Astrocyte (in vitro differentiated cells and primary cell): ENCODE measurements around the gene PGGHG. TPM values are rescaled to one million over a fixed set of nuclear protein-coding genes. Genes with fewer than 3 reads are reported as not detected.
A peak's percentile ranks its signal among the peaks of the same experiment; 100 is the strongest.

Source experiments
- DNase-seq: peaks from one replicate; pipeline ENCODE4 v3.0.0-alpha.2; 2010; ENCODE audit warnings: low read depth
- FAIRE-seq: peaks from 2 replicates; lab custom pipeline; 2011; peaks lifted over from hg19 to GRCh38; lab: Jason Lieb, UNC
- H2AFZ ChIP-seq: 2 replicates; pipeline ENCODE4 v1.6.0; 2012; ENCODE audit warnings: low read depth, low read length, inconsistent platforms
- H3K27ac ChIP-seq: 2 replicates; pipeline ENCODE4 v1.5.1; 2011; ENCODE audit warnings: low read depth, low read length, inconsistent platforms
- H3K27me3 ChIP-seq: 2 replicates; pipeline ENCODE4 v1.6.0; 2011; ENCODE audit warnings: low read length, inconsistent platforms; ENCODE audit not compliant: insufficient read depth
- H3K36me3 ChIP-seq: 2 replicates; pipeline ENCODE4 v1.5.1; 2011; ENCODE audit warnings: low read length, inconsistent platforms; ENCODE audit not compliant: insufficient read depth
- H3K4me1 ChIP-seq: 2 replicates; pipeline ENCODE4 v1.5.1; 2011; ENCODE audit warnings: low read length, inconsistent platforms; ENCODE audit not compliant: insufficient read depth
- H3K4me2 ChIP-seq: 2 replicates; pipeline ENCODE4 v1.6.0; 2012; ENCODE audit warnings: low read length, inconsistent platforms
- H3K4me3 ChIP-seq: 2 replicates; pipeline ENCODE4 v1.5.1; 2011; ENCODE audit warnings: low read depth, mild to moderate bottlenecking, low read length, inconsistent platforms; ENCODE audit not compliant: insufficient read depth
- H3K79me2 ChIP-seq: 2 replicates; pipeline ENCODE4 v1.6.0; 2012; ENCODE audit warnings: mild to moderate bottlenecking, low read length, inconsistent platforms; ENCODE audit not compliant: insufficient read depth
- H3K9ac ChIP-seq: 2 replicates; pipeline ENCODE4 v1.6.0; 2012; ENCODE audit warnings: mild to moderate bottlenecking, low read length, inconsistent platforms
- H3K9me3 ChIP-seq: 2 replicates; pipeline ENCODE4 v1.5.1; 2012; ENCODE audit warnings: low read depth, mild to moderate bottlenecking, low read length, inconsistent platforms; ENCODE audit not compliant: insufficient read depth
- H4K20me1 ChIP-seq: 2 replicates; pipeline ENCODE4 v1.6.0; 2012; ENCODE audit warnings: low read length, inconsistent platforms; ENCODE audit not compliant: insufficient read depth
- H3K27ac Mint-ChIP-seq: one replicate; pipeline ENCODE4 v1.8.0; 2021; ENCODE audit warnings: mild to moderate bottlenecking, mixed read lengths; ENCODE audit not compliant: unreplicated experiment
- H3K27me3 Mint-ChIP-seq: one replicate; pipeline ENCODE4 v1.8.0; 2021; ENCODE audit warnings: low read depth, mixed read lengths; ENCODE audit not compliant: unreplicated experiment
- H3K36me3 Mint-ChIP-seq: one replicate; pipeline ENCODE4 v1.8.0; 2021; ENCODE audit warnings: low read depth, mixed read lengths; ENCODE audit not compliant: unreplicated experiment
- H3K4me1 Mint-ChIP-seq: one replicate; pipeline ENCODE4 v1.8.0; 2021; ENCODE audit warnings: low read depth, mixed read lengths; ENCODE audit not compliant: unreplicated experiment
- H3K4me3 Mint-ChIP-seq: one replicate; pipeline ENCODE4 v1.8.0; 2021; ENCODE audit warnings: mild to moderate bottlenecking, moderate library complexity, mixed read lengths; ENCODE audit not compliant: unreplicated experiment
- H3K9me3 Mint-ChIP-seq: one replicate; pipeline ENCODE4 v1.8.0; 2021; ENCODE audit warnings: mild to moderate bottlenecking, mixed read lengths; ENCODE audit not compliant: unreplicated experiment
- EZH2 ChIP-seq: IDR thresholded peaks from 2 replicates; pipeline ENCODE4 v1.6.1; 2012; ENCODE audit warnings: mild to moderate bottlenecking, low read length, inconsistent platforms; ENCODE audit not compliant: insufficient read depth
- total RNA-seq: library from RNA; stranded (reverse); gene quantifications from 2 replicates; pipeline ENCODE4 v1.2.1, GENCODE V29; 2021
- TF ChIP-seq, protein P1 (sequence below): IDR thresholded peaks from 2 replicates; pipeline ENCODE4 v1.5.1; 2011; ENCODE audit warnings: low read depth, mild to moderate bottlenecking, inconsistent platforms, low read length, moderate library complexity; ENCODE audit not compliant: insufficient read depth

Gene PGGHG
- total RNA-seq, 1 donor from 2014 or later = 25.1 TPM

DNA sequence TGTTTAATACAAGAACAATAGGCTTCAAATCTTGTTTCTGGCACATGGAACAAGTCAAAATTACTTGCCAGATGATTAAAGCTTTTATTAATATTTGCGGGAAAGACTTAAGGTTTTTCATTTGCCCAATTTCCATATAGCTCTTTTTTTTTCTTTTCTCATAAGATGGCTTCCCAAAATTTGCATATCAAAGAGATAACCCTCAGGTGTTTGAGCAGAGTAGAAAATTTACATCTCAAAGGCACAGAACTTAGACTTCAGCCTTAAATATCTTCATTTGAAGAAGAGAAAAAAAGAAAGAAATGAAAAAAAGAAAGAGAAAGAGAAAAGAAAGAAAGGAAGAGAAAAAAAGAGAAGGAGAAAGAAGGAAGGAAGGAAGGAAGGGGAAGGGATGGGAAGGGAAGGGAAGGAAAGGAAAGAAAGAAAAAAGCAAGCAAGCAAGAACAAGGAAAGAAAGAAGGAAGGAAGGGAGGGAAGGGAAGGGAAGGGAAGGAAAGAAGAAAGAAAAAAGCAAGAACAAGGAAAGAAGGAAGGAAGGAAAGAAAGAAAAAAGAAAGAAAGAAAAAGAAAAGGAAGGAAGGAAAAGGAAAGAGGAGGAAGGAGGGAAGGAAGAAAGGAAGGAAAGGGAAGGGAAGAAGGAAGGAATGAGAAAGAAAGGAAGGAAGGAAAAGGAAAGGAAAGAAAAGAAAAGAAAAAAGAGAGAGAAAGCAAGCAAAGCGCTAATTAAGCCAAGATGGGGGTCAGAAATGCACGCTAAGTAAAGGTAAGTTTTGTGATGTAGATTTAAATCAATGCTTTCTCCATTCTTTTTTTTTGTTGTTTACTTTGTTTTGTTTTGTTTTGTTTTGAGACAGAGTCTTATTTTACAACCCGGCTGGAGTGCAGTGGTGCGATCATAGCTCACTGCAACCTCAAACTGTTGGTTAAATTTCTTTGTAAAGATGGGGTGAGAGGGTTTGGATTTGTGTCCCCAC is 51.9 kb downstream of the PGGHG start:
- Histone ChIP-seq H3K27me3 (no peaks in the 10 kb centered on the region), H3K79me2 (no peaks in the 10 kb centered on the region), H2AFZ (no peak overlapping the region), H3K4me2 (no peak overlapping the region), H3K4me3 (no peak overlapping the region), H3K9ac (no peak overlapping the region), H4K20me1 (no peaks in the 10 kb centered on the region), H3K9me3 (no peaks in the 10 kb centered on the region), H3K4me1 (no peaks in the 10 kb centered on the region), H3K27ac (no peak overlapping the region), H3K36me3 (no peaks in the 10 kb centered on the region)
- Mint-ChIP-seq H3K9me3 (peaks cover 1% of the 10 kb centered on the region), H3K27me3 (no peaks in the 10 kb centered on the region), H3K36me3 (no peaks in the 10 kb centered on the region), H3K27ac (no peak overlapping the region), H3K4me3 (no peak overlapping the region), H3K4me1 (peaks cover 6% of the 10 kb centered on the region)
- FAIRE-seq = no peak
- TF ChIP-seq, protein P1, sequence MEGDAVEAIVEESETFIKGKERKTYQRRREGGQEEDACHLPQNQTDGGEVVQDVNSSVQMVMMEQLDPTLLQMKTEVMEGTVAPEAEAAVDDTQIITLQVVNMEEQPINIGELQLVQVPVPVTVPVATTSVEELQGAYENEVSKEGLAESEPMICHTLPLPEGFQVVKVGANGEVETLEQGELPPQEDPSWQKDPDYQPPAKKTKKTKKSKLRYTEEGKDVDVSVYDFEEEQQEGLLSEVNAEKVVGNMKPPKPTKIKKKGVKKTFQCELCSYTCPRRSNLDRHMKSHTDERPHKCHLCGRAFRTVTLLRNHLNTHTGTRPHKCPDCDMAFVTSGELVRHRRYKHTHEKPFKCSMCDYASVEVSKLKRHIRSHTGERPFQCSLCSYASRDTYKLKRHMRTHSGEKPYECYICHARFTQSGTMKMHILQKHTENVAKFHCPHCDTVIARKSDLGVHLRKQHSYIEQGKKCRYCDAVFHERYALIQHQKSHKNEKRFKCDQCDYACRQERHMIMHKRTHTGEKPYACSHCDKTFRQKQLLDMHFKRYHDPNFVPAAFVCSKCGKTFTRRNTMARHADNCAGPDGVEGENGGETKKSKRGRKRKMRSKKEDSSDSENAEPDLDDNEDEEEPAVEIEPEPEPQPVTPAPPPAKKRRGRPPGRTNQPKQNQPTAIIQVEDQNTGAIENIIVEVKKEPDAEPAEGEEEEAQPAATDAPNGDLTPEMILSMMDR = no peak
- TF ChIP-seq EZH2 = no peak
- DNase-seq = no peak

DNA sequence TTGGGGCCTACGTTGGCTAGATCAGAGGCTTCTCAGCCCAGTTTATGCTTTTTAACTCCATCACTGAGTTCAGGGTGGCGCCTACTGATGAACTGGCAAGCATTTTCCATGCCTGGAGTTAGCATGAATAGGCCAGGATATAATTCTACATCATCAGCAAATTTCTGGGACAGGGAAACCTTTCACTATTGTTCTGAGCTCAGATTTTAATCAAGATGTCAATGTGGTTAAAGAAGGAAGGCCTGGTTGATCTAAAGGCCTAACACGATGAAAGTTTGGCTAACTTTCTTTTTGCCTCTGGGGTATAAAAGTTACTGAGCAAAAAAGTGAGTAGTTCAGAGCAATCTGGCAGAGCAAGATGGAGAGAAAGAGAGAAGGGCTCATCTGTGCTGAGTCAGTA is 53.4 kb downstream of the PGGHG start:
- H3K4me1 Mint-ChIP-seq = no peaks in the 10 kb centered on the region
- FAIRE-seq (no peak), DNase-seq (no peak)
- H4K20me1 ChIP-seq = no peaks in the 10 kb centered on the region
- no peak overlapping the region for H3K9ac ChIP-seq
- no peak overlapping the region for H3K27ac ChIP-seq
- H3K27me3 Mint-ChIP-seq = peaks cover 2% of the 10 kb centered on the region
- no peaks in the 10 kb centered on the region for H3K79me2 ChIP-seq
- peak overlapping the region; percentile 3 for H3K27ac Mint-ChIP-seq
- H3K27me3 ChIP-seq = no peaks in the 10 kb centered on the region
- no peak overlapping the region for H3K4me2 ChIP-seq
- TF ChIP-seq EZH2 = no peak
- TF ChIP-seq, protein P1 = no peak
- H3K4me1 ChIP-seq = no peaks in the 10 kb centered on the region
- H3K4me3 ChIP-seq = no peak overlapping the region
- no peak overlapping the region for H3K4me3 Mint-ChIP-seq
- no peaks in the 10 kb centered on the region for H3K36me3 Mint-ChIP-seq
- peaks cover 1% of the 10 kb centered on the region for H3K9me3 Mint-ChIP-seq
- H2AFZ ChIP-seq = no peak overlapping the region
- H3K9me3 ChIP-seq = no peaks in the 10 kb centered on the region
- H3K36me3 ChIP-seq = no peaks in the 10 kb centered on the region
